ENCODE data around the gene ACD. TPM values are rescaled to one million over a fixed set of nuclear protein-coding genes. Genes with fewer than 3 reads are reported as not detected.

Gene ACD
- total RNA-seq, 1 donor from 2014 or later, result 42.8 TPM

- intact Hi-C loops (cut with micrococcal nuclease), result no loop called here
These were observed 10.5 kb downstream of the ACD start for GRCh38 chr16:67649494-67649931.

- intact Hi-C loops (cut with micrococcal nuclease), result no loop called here
These were observed 11.2 kb downstream of the ACD start for GRCh38 chr16:67648764-67649407.

GRCh38 chr16:67648088-67648763, 11.8 kb downstream of the ACD start:
- intact Hi-C loops (cut with micrococcal nuclease), result no loop called here

GRCh38 chr16:67647681-67648080, 12.4 kb downstream of the ACD start:
- intact Hi-C loops (cut with micrococcal nuclease), result no loop called here

- intact Hi-C loops (cut with micrococcal nuclease), result no loop called here
These were observed 12.9 kb downstream of the ACD start for GRCh38 chr16:67647111-67647651.

- intact Hi-C loops (cut with micrococcal nuclease), result loop anchor here (1.0 kb wide), 5 partner anchors 15 to 124 kb away; partner anchors contain the start of genes ACD, CTCF and PARD6A
These were observed 14.5 kb downstream of the ACD start for GRCh38 chr16:67645397-67646121.

GRCh38 chr16:67644038-67644437, 16.0 kb downstream of the ACD start:
- intact Hi-C loops (cut with micrococcal nuclease), result loop anchor here (1.0 kb wide), 1 partner anchor 150 kb away; no protein-coding TSS in a partner anchor

GRCh38 chr16:67641779-67642708, 18.0 kb downstream of the ACD start:
- intact Hi-C loops (cut with micrococcal nuclease), result no loop called here

GRCh38 chr16:67637625-67638024, 22.4 kb downstream of the ACD start:
- intact Hi-C loops (cut with micrococcal nuclease), result no loop called here

- intact Hi-C loops (cut with micrococcal nuclease), result no loop called here
These were observed 23.3 kb downstream of the ACD start for GRCh38 chr16:67636713-67637112.

- intact Hi-C loops (cut with micrococcal nuclease), result no loop called here
These were observed 27.5 kb downstream of the ACD start for GRCh38 chr16:67632415-67633172.

GRCh38 chr16:67628216-67628615, 31.8 kb downstream of the ACD start:
- intact Hi-C loops (cut with micrococcal nuclease), result no loop called here

- intact Hi-C loops (cut with micrococcal nuclease), result no loop called here
These were observed 46.3 kb downstream of the ACD start for GRCh38 chr16:67613808-67614207.

GRCh38 chr16:67608364-67608763, 51.7 kb downstream of the ACD start:
- intact Hi-C loops (cut with micrococcal nuclease), result no loop called here

Other genes starting within 250 kb of the ACD start
- gene ZDHHC1, start 243.8 kb downstream of the ACD start, total RNA-seq, result 0.15 and 0.42 TPM in 2 replicates
- gene HSD11B2, start 229.1 kb downstream of the ACD start, total RNA-seq, result 0.29 TPM in 1 of 2 replicates, not detected in the other
- gene ATP6V0D1, start 179.1 kb downstream of the ACD start, total RNA-seq, result 69.7 and 70.7 TPM in 2 replicates
- not detected in 2 replicates for gene AGRP, start 176.7 kb downstream of the ACD start, total RNA-seq
- 47.9 and 52.6 TPM in 2 replicates for gene RIPOR1, start 131.4 kb downstream of the ACD start, total RNA-seq
- gene CTCF, start 97.7 kb downstream of the ACD start, total RNA-seq, result 75.3 and 79.3 TPM in 2 replicates
- gene CARMIL2, start 15.1 kb downstream of the ACD start, total RNA-seq, result 206 and 225 TPM in 2 replicates
- 10.2 and 11.1 TPM in 2 replicates for gene PARD6A, start 700 bp upstream of the ACD start, total RNA-seq
- 8.5 and 9.0 TPM in 2 replicates for gene ENKD1, start 6.5 kb upstream of the ACD start, total RNA-seq
- gene C16orf86, start 6.6 kb upstream of the ACD start, total RNA-seq, result 1.9 and 3.2 TPM in 2 replicates
- 13.4 and 15.2 TPM in 2 replicates for gene GFOD2, start 59.1 kb upstream of the ACD start, total RNA-seq
- 34.4 and 36.4 TPM in 2 replicates for gene RANBP10, start 146.3 kb upstream of the ACD start, total RNA-seq
- gene TSNAXIP1, start 146.6 kb upstream of the ACD start, total RNA-seq, result 0.32 and 0.61 TPM in 2 replicates
- 39.5 and 42.0 TPM in 2 replicates for gene THAP11, start 182.1 kb upstream of the ACD start, total RNA-seq
- gene NUTF2, start 186.7 kb upstream of the ACD start, total RNA-seq, result 126 and 132 TPM in 2 replicates
- 56.0 and 60.9 TPM in 2 replicates for gene CENPT, start 187.4 kb upstream of the ACD start, total RNA-seq
- gene EDC4, start 212.8 kb upstream of the ACD start, total RNA-seq, result 120 and 137 TPM in 2 replicates
- 0.59 TPM in 1 of 2 replicates, not detected in the other for gene NRN1L, start 224.6 kb upstream of the ACD start, total RNA-seq
- 24.0 and 24.1 TPM in 2 replicates for gene PSKH1, start 233.0 kb upstream of the ACD start, total RNA-seq

All from T-helper 1 cell treated with Interleukin-12 subunit alpha and Interleukin-12 subunit beta and Interleukin-4 antibody, amounts not matched to agents 30 ng/mL and 1 ng/mL, for 36 hours (primary cell).